B cell (primary cell): ENCODE measurements around the gene RHOG.

Source experiments
- CTCF ChIP-seq: fragments of 200-600 bp; IDR thresholded peaks from one replicate; pipeline ENCODE4 v1.8.0; 2022; ENCODE audit warnings: antibody characterized with exemption, mild to moderate bottlenecking
- EZH2 ChIP-seq: IDR thresholded peaks from 2 replicates; pipeline ENCODE4 v1.6.1; 2012; ENCODE audit warnings: borderline replicate concordance, low read depth, mild to moderate bottlenecking, moderate library complexity, low read length; ENCODE audit not compliant: insufficient read depth, poor library complexity, severe bottlenecking

DNA sequence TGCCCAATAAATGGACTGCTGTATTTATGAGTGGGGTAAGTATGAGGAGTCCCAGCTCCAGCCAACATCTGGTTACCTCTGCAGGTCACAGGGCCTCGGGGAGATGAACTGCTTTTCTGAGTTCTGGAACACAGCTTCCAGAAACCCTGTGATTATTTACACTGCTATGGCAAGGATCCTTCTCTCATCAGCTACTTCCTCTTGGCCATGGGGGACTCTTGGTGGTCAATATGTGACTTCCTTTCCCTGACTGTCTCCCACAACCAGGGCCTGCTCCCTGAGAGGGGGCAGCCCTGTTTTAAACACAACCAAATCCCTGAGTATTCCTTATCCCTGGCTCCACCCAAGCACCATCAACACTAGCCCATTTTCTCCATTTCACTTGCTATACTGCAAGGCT lies 10.0 kb downstream of the RHOG start:
- TF ChIP-seq EZH2: no peak
- no peak for TF ChIP-seq CTCF
